ENCODE results near the gene MAGI1. TPM values are rescaled to one million over a fixed set of nuclear protein-coding genes. Genes with fewer than 3 reads are reported as not detected.

The MAGI1 gene
- total RNA-seq, 2 experiments from 2014 or later, result 0.21 to 0.24 TPM

GRCh38 chr3:65597952-65598413 lies 440.7 kb downstream of the MAGI1 start:
- no peak for DNase-seq
- Mint-ChIP-seq H3K36me3 (no peaks in the 10 kb centered on the region), H3K4me3 (no peak overlapping the region), H3K27me3 (peaks cover 9% of the 10 kb centered on the region), H3K27ac (no peak overlapping the region), H3K4me1 (ENCODE audit: low read depth) (no peaks in the 10 kb centered on the region), H3K9me3 (no peaks in the 10 kb centered on the region)
- intact Hi-C loops (cut with micrococcal nuclease), result no loop called here
- CTCF ChIA-PET, result no interaction called here
- POLR2A ChIA-PET, result no interaction called here

DNA sequence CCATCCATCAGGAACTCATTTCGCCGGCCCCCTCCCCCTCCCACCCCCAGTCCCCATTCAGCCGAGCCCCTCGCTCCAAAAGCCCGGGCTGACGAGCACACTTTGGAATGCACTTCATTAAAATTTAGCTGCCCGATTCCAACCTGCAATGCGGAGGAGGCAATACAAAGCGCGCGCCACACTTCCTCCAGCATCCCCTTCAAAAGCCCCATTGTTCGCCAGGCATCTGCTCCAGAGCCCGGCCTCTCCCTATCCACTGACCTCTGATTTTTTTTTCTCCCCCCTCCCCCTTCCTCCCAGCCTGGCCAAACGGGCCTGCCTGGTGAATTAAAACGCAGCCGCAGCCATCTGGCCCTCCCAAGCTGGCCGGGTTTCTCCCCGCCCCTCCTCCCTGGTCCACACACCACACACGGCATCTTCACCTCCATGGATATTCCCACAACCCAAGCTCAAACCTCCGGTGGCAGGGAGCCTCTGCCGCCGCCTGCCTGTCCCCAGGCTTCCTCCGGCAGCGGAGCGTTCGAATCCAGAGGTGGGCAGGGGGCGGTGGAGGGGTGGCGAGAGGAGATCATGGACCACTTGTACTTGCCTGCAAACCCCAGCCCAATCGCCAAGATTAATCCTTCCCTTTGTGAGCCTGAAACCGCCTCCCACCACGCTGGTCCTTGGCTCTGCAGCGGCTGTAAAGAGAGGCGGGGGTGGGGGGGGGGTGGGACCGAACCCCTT lies 441.3 kb downstream of the MAGI1 start:
- no peaks in the 10 kb centered on the region for H3K9me3 Mint-ChIP-seq
- no peak overlapping the region for H3K4me3 Mint-ChIP-seq
- intact Hi-C loops (cut with micrococcal nuclease), result no loop called here
- no peak overlapping the region for H3K27ac Mint-ChIP-seq
- H3K4me1 Mint-ChIP-seq (ENCODE audit: low read depth), result no peaks in the 10 kb centered on the region
- H3K27me3 Mint-ChIP-seq, result peaks cover 9% of the 10 kb centered on the region
- DNase-seq, result no peak
- CTCF ChIA-PET, result no interaction called here
- no peaks in the 10 kb centered on the region for H3K36me3 Mint-ChIP-seq
- POLR2A ChIA-PET, result no interaction called here

DNA sequence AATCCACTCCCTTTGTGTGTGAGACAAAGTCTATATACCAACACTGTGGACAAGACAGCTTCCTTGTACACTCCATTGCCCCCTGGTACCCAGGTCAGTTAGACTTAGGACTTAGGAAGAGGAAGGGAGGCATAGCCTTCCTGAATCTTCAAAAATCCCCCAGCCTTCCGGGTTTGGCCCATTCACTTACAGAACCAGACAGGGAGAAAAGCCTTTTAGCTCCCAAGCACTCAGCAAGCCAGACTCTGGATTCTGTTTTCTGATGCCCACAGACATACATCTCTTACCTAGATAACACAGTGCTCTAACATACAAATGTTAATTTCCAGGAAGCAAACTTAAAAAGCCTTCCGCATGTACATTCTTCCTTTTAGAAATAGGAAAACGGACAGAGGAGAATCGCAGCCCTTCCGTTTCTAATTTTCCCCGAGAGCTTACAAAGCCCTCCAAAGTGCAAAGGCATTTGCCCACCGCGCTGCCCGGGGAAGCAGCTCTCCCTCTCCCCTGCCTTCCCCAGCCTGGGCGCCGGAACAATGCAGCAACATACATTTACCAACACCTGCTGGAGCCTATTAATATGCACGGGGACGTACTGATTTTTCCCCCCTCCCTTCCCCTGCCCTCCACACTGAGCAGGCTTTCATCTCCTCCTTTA lies 442.0 kb downstream of the MAGI1 start:
- Mint-ChIP-seq H3K9me3 (no peaks in the 10 kb centered on the region), H3K27me3 (peaks cover 9% of the 10 kb centered on the region), H3K27ac (no peak overlapping the region), H3K4me1 (ENCODE audit: low read depth) (no peaks in the 10 kb centered on the region), H3K36me3 (no peaks in the 10 kb centered on the region), H3K4me3 (no peak overlapping the region)
- ChIA-PET POLR2A (no interaction called here), CTCF (no interaction called here)
- intact Hi-C loops (cut with micrococcal nuclease), result no loop called here
- DNase-seq, result no peak

- CTCF ChIA-PET, result no interaction called here
- POLR2A ChIA-PET, result no interaction called here
- Mint-ChIP-seq H3K4me1 (ENCODE audit: low read depth) (no peaks in the 10 kb centered on the region), H3K36me3 (no peaks in the 10 kb centered on the region), H3K4me3 (no peak overlapping the region), H3K27me3 (peaks cover 9% of the 10 kb centered on the region), H3K27ac (no peak overlapping the region), H3K9me3 (no peaks in the 10 kb centered on the region)
- DNase-seq, result no peak
- intact Hi-C loops (cut with micrococcal nuclease), result no loop called here
Observed at GRCh38 chr3:65596029-65596300, 442.8 kb downstream of the MAGI1 start.

- H3K9me3 Mint-ChIP-seq, result no peaks in the 10 kb centered on the region
- intact Hi-C loops (cut with micrococcal nuclease), result no loop called here
- H3K36me3 Mint-ChIP-seq, result no peaks in the 10 kb centered on the region
- CTCF ChIA-PET, result no interaction called here
- no peak overlapping the region for H3K4me3 Mint-ChIP-seq
- DNase-seq, result no peak
- POLR2A ChIA-PET, result no interaction called here
- H3K27me3 Mint-ChIP-seq, result peaks cover 9% of the 10 kb centered on the region
- H3K4me1 Mint-ChIP-seq (ENCODE audit: low read depth), result no peaks in the 10 kb centered on the region
- H3K27ac Mint-ChIP-seq, result no peak overlapping the region
Observed at GRCh38 chr3:65595222-65596028, 443.3 kb downstream of the MAGI1 start.

DNA sequence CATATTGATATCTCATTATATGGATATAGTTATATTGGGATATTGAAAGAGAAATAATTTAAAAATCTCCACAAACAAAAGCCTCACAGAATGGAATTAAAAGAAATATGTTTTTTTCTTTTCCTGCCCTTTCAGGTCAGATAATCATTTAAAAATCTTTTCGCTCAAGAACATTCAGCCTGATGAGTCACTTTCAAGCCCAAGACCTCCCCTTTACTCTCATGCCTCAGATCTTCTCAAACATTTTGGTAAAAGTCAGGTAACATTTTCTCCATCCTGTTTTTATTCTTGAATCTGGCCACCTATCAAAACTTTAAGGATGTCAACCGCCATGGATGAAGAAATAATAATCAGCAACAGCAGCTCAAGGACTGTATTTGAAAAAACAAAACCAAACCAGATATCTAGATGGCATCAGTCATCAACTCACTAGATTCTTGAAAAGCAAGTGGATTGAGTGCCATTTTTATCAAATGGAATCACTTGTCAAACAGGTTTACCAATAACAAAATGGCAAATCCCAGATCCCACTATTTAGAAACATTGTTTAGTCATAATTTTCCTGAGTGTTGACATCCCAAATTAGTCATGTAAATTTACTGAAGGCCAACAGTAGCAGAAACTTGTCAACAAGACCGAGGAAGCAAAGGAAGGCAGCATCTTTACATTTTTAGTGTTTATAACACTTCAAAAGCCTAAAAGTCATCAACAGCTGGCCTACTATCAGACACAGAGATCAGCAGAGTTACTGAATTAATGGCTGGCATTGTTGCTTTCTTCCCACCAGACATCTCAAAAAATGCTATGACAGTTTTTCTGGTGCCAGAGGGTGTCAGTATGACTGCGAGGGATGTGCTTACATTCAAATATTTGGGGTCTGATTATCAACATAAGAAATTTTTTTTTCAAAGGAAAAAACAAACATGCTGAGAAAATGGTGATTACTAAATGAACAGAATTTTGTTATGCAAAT lies 444.7 kb downstream of the MAGI1 start:
- intact Hi-C loops (cut with micrococcal nuclease), result no loop called here
- DNase-seq, result no peak
- Mint-ChIP-seq H3K27me3 (peaks cover 9% of the 10 kb centered on the region), H3K36me3 (no peaks in the 10 kb centered on the region), H3K4me3 (no peak overlapping the region), H3K4me1 (ENCODE audit: low read depth) (no peaks in the 10 kb centered on the region), H3K27ac (no peak overlapping the region), H3K9me3 (no peaks in the 10 kb centered on the region)
- ChIA-PET POLR2A (no interaction called here), CTCF (no interaction called here)

GRCh38 chr3:65591313-65591712 lies 447.4 kb downstream of the MAGI1 start:
- H3K9me3 Mint-ChIP-seq, result no peaks in the 10 kb centered on the region
- peaks cover 5% of the 10 kb centered on the region for H3K27me3 Mint-ChIP-seq
- CTCF ChIA-PET, result no interaction called here
- no peaks in the 10 kb centered on the region for H3K4me1 Mint-ChIP-seq (ENCODE audit: low read depth)
- DNase-seq, result no peak
- H3K36me3 Mint-ChIP-seq, result no peaks in the 10 kb centered on the region
- no peak overlapping the region for H3K27ac Mint-ChIP-seq
- no peak overlapping the region for H3K4me3 Mint-ChIP-seq
- POLR2A ChIA-PET, result no interaction called here
- intact Hi-C loops (cut with micrococcal nuclease), result no loop called here

DNA sequence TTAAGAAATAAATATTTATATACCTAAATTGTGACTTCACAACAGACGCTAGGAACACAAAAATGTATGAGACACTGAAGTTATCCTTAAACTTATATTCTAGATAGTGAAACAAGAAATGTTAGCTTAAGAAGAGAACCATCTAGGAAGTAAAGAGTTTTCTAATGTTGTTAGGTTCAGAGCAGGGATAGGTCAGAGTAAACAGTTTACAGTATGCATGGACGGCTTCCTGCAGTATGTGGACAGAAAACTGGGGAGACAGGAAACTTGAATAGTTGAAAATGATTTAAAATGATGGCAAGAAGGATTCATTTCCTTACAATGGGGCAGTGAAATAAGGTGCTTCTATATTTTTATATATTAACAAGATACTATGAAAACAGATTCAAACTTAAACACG lies 449.8 kb downstream of the MAGI1 start:
- Mint-ChIP-seq H3K27ac (no peak overlapping the region), H3K4me1 (ENCODE audit: low read depth) (no peaks in the 10 kb centered on the region), H3K36me3 (no peaks in the 10 kb centered on the region), H3K9me3 (no peaks in the 10 kb centered on the region), H3K4me3 (no peak overlapping the region), H3K27me3 (no peaks in the 10 kb centered on the region)
- intact Hi-C loops (cut with micrococcal nuclease), result no loop called here
- ChIA-PET CTCF (no interaction called here), POLR2A (no interaction called here)
- no peak for DNase-seq

- CTCF ChIA-PET, result no interaction called here
- H3K36me3 Mint-ChIP-seq, result no peaks in the 10 kb centered on the region
- POLR2A ChIA-PET, result no interaction called here
- intact Hi-C loops (cut with micrococcal nuclease), result no loop called here
- no peak overlapping the region for H3K4me3 Mint-ChIP-seq
- H3K27me3 Mint-ChIP-seq, result no peaks in the 10 kb centered on the region
- no peaks in the 10 kb centered on the region for H3K9me3 Mint-ChIP-seq
- no peaks in the 10 kb centered on the region for H3K4me1 Mint-ChIP-seq (ENCODE audit: low read depth)
- no peak for DNase-seq
- no peak overlapping the region for H3K27ac Mint-ChIP-seq
Observed at GRCh38 chr3:65587650-65588439, 450.9 kb downstream of the MAGI1 start.

- intact Hi-C loops (cut with micrococcal nuclease), result no loop called here
Observed at GRCh38 chr3:65584913-65585312, 453.8 kb downstream of the MAGI1 start.

DNA sequence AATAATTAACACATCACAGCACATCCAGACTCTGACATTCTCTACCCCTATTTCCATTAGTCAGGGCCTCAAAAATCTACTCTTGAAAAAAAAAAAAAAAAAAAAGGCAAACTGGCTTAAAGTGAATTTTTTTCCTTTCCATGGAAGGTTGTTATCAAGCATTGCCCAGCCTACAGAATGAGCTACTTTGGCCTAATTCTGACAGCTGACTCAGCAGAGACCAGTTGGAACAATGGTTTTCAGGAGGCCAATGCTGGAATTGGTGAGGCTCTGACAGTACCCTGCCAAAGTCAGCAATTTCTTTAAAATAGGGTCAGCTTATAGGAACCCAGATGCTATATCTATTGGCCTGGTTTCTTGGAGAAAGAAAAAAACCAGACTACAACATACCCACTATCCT lies 454.7 kb downstream of the MAGI1 start:
- ChIA-PET CTCF (no interaction called here), POLR2A (interaction anchor here (0.6 kb wide), 1 partner anchor 400 kb away, joined by 3 read pairs; no protein-coding TSS in a partner anchor)
- intact Hi-C loops (cut with micrococcal nuclease), result no loop called here
- Mint-ChIP-seq H3K27me3 (no peaks in the 10 kb centered on the region), H3K36me3 (no peaks in the 10 kb centered on the region), H3K4me1 (ENCODE audit: low read depth) (no peaks in the 10 kb centered on the region), H3K9me3 (no peaks in the 10 kb centered on the region), H3K4me3 (no peak overlapping the region), H3K27ac (no peak overlapping the region)
- no peak for DNase-seq

More at GRCh38 chr3:65584913-65585312, 453.8 kb downstream of the MAGI1 start:
- Mint-ChIP-seq H3K36me3 (no peaks in the 10 kb centered on the region), H3K4me1 (ENCODE audit: low read depth) (no peaks in the 10 kb centered on the region), H3K27ac (no peak overlapping the region), H3K9me3 (no peaks in the 10 kb centered on the region), H3K27me3 (no peaks in the 10 kb centered on the region), H3K4me3 (no peak overlapping the region)
- DNase-seq, result no peak
- POLR2A ChIA-PET, result no interaction called here
- CTCF ChIA-PET, result no interaction called here

All from activated CD4-positive, alpha-beta memory T cell treated with anti-CD3 and anti-CD28 coated beads for 36 hours (primary cell).